Activated naive CD4-positive, alpha-beta T cell treated with anti-CD3 and anti-CD28 coated beads, Interleukin-2, amount 10 ng/mL, durations not matched to agents 7 days and 5 days (primary cell): ENCODE measurements around the gene DPH1.
"Not testable (repeated sequence)": the region's sequence is repeated elsewhere in the genome, so short reads cannot be mapped to it uniquely, and the experiment has no call there.

Source experiments
- CTCF ChIA-PET: fragments of 350-600 bp; sonication (Branson Sonifier 250); formaldehyde crosslinking; loops from one replicate; lab custom pipeline; 2021; ENCODE audit warnings: antibody characterized with exemption; lab: Charles Lee
- DNase-seq: peaks from one replicate; pipeline ENCODE4 v3.0.0-alpha.2; 2020
- H3K27ac Mint-ChIP-seq: one replicate; pipeline ENCODE4 v1.8.0; 2021; ENCODE audit warnings: mild to moderate bottlenecking, moderate library complexity, mixed read lengths
- H3K27me3 Mint-ChIP-seq: one replicate; pipeline ENCODE4 v1.8.0; 2021; ENCODE audit warnings: mild to moderate bottlenecking, mixed read lengths
- H3K36me3 Mint-ChIP-seq: one replicate; pipeline ENCODE4 v1.8.0; 2021; ENCODE audit warnings: mixed read lengths
- H3K4me1 Mint-ChIP-seq: one replicate; pipeline ENCODE4 v1.8.0; 2021; ENCODE audit warnings: mixed read lengths
- H3K4me3 Mint-ChIP-seq: one replicate; pipeline ENCODE4 v1.8.0; 2021; ENCODE audit warnings: mild to moderate bottlenecking, moderate library complexity, mixed read lengths
- H3K9me3 Mint-ChIP-seq: one replicate; pipeline ENCODE4 v1.8.0; 2021; ENCODE audit warnings: mixed read lengths

DPH1 gene

GRCh38 chr17:2029911-2030778, at the start of gene DPH1:
DPH1 (plus strand) TSS chr17:2030153; CDS start chr17:2030170, 17 bp downstream.
- H3K4me1 Mint-ChIP-seq = peaks cover 31% of the 10 kb centered on the region
- CTCF ChIA-PET = interaction anchor here (0.6 kb wide), 2 partner anchors 56 to 205 kb away, joined by 3 read pairs; no protein-coding TSS in a partner anchor
- peak; percentile 90 for DNase-seq
- peak within 1 kb of the TSS; percentile 87 for H3K27ac Mint-ChIP-seq
- H3K9me3 Mint-ChIP-seq = no peaks in the 10 kb centered on the region
- peaks cover 51% of the 10 kb centered on the region for H3K27me3 Mint-ChIP-seq
- H3K4me3 Mint-ChIP-seq = peak within 1 kb of the TSS; percentile 95
- peaks cover 2% of the 10 kb centered on the region for H3K36me3 Mint-ChIP-seq

DNA sequence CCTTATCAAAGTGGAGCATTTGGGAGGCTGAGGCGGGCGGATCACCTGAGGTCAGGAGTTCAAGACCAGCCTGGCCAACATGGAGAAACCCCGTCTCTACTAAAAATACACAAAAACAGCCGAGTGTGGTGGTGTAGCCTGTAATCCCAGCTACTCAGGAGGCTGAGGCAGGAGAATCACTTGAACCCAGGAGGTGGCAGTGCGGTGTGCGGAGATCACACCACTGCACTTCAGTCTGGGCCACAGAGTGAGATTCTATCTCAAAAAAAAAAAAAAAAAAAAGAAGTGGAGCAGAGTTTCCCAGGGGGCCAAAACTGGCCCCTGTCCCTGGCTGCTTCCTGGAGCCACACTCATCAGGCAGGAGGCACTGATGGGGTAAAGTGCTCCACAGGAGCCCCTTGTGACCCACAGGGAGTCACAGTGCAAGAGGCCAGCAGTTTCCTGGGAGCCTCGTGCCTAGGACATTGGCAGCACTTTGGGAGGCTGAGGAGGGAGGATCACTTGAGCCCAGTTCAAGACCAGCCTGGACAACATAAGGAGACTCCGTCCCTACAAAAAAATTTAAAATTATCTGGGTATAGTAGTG, 49.2 kb upstream of the DPH1 start:
- Mint-ChIP-seq H3K9me3 (no peaks in the 10 kb centered on the region), H3K4me3 (no peak overlapping the region), H3K36me3 (no peaks in the 10 kb centered on the region), H3K27ac (no peak overlapping the region), H3K4me1 (peaks cover 17% of the 10 kb centered on the region), H3K27me3 (peaks cover 83% of the 10 kb centered on the region)
- no peak for DNase-seq
- CTCF ChIA-PET = no interaction called here

GRCh38 chr17:1982793-1983366, 47.1 kb upstream of the DPH1 start:
- CTCF ChIA-PET, H3K27ac Mint-ChIP-seq, DNase-seq: not testable (repeated sequence)

GRCh38 chr17:1985093-1985492, 44.9 kb upstream of the DPH1 start:
- H3K4me3 Mint-ChIP-seq = no peak overlapping the region
- peaks cover 63% of the 10 kb centered on the region for H3K27me3 Mint-ChIP-seq
- CTCF ChIA-PET = no interaction called here
- H3K9me3 Mint-ChIP-seq = no peaks in the 10 kb centered on the region
- no peaks in the 10 kb centered on the region for H3K36me3 Mint-ChIP-seq
- DNase-seq = no peak
- H3K4me1 Mint-ChIP-seq = no peaks in the 10 kb centered on the region
- no peak overlapping the region for H3K27ac Mint-ChIP-seq

More at GRCh38 chr17:1982793-1983366, 47.1 kb upstream of the DPH1 start:
- peaks cover 70% of the 10 kb centered on the region for H3K27me3 Mint-ChIP-seq
- not testable (repeated sequence) for H3K4me1 Mint-ChIP-seq, H3K9me3 Mint-ChIP-seq, H3K36me3 Mint-ChIP-seq, H3K4me3 Mint-ChIP-seq

- Mint-ChIP-seq H3K27me3 (peaks cover 65% of the 10 kb centered on the region), H3K4me1 (no peaks in the 10 kb centered on the region), H3K27ac (no peak overlapping the region), H3K36me3 (no peaks in the 10 kb centered on the region), H3K4me3 (no peak overlapping the region), H3K9me3 (no peaks in the 10 kb centered on the region)
- no peak for DNase-seq
- CTCF ChIA-PET = no interaction called here
These were observed 44.3 kb upstream of the DPH1 start for GRCh38 chr17:1985686-1986085.

DNA sequence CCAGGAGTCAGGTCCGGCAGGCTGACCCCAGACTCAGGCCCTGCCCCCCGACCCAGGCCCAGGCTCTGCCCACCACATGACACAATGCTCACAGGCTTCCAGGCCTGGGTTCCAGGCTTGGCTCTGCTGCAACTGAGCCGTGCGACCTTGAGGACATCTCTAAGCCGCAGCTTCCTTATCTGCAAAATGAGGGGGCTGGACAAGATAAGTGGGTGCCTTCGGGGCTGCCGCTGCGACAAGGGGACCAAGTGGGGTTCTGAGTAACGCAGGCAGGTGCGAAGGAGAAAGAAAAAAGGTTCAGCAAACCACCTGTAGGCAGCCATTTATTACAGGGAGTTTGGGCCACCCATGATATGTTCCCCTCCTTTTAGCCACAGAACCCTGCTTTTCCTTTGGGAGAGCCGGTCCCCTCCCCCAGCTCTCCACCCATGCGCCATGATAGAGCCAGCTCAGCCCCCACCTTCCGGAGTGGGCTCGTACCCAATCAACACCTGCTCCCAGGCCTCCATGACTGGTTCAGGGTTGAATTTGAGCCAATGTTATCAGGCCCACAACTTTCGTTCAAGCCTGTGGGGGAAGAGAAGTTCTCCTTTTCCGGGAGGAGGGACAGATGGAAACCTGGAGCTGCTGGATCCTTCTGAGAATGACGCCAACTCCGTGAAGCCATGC, 43.0 kb upstream of the DPH1 start:
- no peak overlapping the region for H3K4me3 Mint-ChIP-seq
- peaks cover 67% of the 10 kb centered on the region for H3K27me3 Mint-ChIP-seq
- CTCF ChIA-PET = no interaction called here
- H3K9me3 Mint-ChIP-seq = no peaks in the 10 kb centered on the region
- no peak overlapping the region for H3K27ac Mint-ChIP-seq
- DNase-seq = no peak
- no peaks in the 10 kb centered on the region for H3K4me1 Mint-ChIP-seq
- no peaks in the 10 kb centered on the region for H3K36me3 Mint-ChIP-seq

DNA sequence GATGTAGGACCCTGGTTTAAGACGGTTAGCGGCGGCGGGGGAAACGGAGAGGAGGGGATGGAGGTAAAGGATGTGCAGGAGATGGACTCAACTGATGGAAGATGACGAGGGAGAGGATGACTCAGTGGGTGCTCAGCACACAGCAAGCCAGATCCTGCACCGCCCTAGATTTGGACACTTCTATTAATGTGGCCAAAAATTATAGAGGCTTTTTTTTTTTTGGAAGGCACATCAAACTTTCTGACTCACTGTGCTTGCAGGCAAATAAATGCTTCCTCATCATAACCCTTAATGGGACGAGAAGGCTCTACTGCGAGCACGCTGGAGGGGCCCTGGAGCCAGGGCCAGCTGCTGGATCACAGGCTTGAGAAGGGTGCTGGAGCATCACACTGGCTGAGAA, 40.8 kb upstream of the DPH1 start:
- no peak overlapping the region for H3K27ac Mint-ChIP-seq
- no peaks in the 10 kb centered on the region for H3K9me3 Mint-ChIP-seq
- no peaks in the 10 kb centered on the region for H3K36me3 Mint-ChIP-seq
- peaks cover 54% of the 10 kb centered on the region for H3K27me3 Mint-ChIP-seq
- CTCF ChIA-PET = no interaction called here
- no peak for DNase-seq
- no peaks in the 10 kb centered on the region for H3K4me1 Mint-ChIP-seq
- H3K4me3 Mint-ChIP-seq = no peak overlapping the region

DNA sequence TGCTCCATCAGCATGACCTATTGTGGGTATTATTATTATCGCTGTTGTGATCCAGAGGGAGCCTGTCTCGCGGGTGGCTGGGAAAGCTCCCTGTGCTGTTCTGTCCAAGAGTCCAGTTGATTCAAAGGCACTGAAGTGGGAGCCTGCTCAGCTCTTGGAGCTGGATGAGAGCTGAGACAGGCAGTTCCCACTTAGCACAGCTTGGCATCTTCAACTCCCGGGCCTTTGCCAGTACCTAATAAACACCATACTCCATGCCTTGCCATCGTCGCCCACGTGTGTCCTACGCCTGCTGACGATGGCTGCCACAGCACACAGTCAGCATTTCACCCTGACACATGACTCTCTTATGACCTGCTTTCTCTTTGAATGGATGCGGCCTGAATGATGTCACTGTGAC, 37.4 kb upstream of the DPH1 start:
- H3K4me3 Mint-ChIP-seq = no peak overlapping the region
- H3K4me1 Mint-ChIP-seq = no peaks in the 10 kb centered on the region
- H3K36me3 Mint-ChIP-seq = no peaks in the 10 kb centered on the region
- no peaks in the 10 kb centered on the region for H3K9me3 Mint-ChIP-seq
- no peak overlapping the region for H3K27ac Mint-ChIP-seq
- no peak for DNase-seq
- peaks cover 70% of the 10 kb centered on the region for H3K27me3 Mint-ChIP-seq
- CTCF ChIA-PET = no interaction called here

- no peaks in the 10 kb centered on the region for H3K36me3 Mint-ChIP-seq
- no peak for DNase-seq
- CTCF ChIA-PET = no interaction called here
- H3K9me3 Mint-ChIP-seq = no peaks in the 10 kb centered on the region
- H3K4me1 Mint-ChIP-seq = peaks cover 2% of the 10 kb centered on the region
- peaks cover 77% of the 10 kb centered on the region for H3K27me3 Mint-ChIP-seq
- H3K27ac Mint-ChIP-seq = no peak overlapping the region
- H3K4me3 Mint-ChIP-seq = no peak overlapping the region
These were observed 35.2 kb upstream of the DPH1 start for GRCh38 chr17:1994707-1995106.

- H3K4me1 Mint-ChIP-seq = peaks cover 2% of the 10 kb centered on the region
- H3K4me3 Mint-ChIP-seq = no peak overlapping the region
- peaks cover 80% of the 10 kb centered on the region for H3K27me3 Mint-ChIP-seq
- H3K9me3 Mint-ChIP-seq = no peaks in the 10 kb centered on the region
- CTCF ChIA-PET = no interaction called here
- H3K27ac Mint-ChIP-seq = no peak overlapping the region
- H3K36me3 Mint-ChIP-seq = no peaks in the 10 kb centered on the region
- no peak for DNase-seq
These were observed 34.5 kb upstream of the DPH1 start for GRCh38 chr17:1995321-1995892.

- peaks cover 2% of the 10 kb centered on the region for H3K4me1 Mint-ChIP-seq
- H3K27me3 Mint-ChIP-seq = peaks cover 80% of the 10 kb centered on the region
- H3K27ac Mint-ChIP-seq = no peak overlapping the region
- no peaks in the 10 kb centered on the region for H3K9me3 Mint-ChIP-seq
- no peaks in the 10 kb centered on the region for H3K36me3 Mint-ChIP-seq
- H3K4me3 Mint-ChIP-seq = no peak overlapping the region
- CTCF ChIA-PET = no interaction called here
- DNase-seq = no peak
These were observed 33.8 kb upstream of the DPH1 start for GRCh38 chr17:1995907-1996799.

DNA sequence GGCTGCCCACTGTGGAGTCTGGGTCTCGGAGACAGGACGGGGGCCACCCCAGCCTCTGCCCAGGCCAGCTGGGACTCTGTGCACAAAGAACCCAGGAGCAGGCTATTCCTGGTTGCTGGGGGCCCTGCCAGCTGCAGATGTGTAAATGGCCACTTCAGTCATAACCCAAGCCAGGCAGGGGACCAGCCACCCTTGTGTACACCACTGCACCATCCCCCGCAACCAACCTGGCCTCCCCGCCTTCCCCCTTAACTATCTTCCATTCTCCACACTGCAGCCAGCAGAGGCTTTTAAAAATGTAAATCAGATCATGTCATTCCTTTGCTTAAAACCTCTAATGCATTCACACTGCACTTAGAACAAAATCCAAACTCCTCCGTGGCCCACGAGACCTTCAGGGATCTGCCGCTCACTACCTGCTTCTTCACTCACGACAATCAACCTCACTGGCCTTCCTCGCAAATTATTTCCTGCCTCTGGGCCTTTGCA, 33.1 kb upstream of the DPH1 start:
- no peak overlapping the region for H3K27ac Mint-ChIP-seq
- no peaks in the 10 kb centered on the region for H3K36me3 Mint-ChIP-seq
- no peak for DNase-seq
- no peaks in the 10 kb centered on the region for H3K9me3 Mint-ChIP-seq
- H3K4me1 Mint-ChIP-seq = peaks cover 2% of the 10 kb centered on the region
- CTCF ChIA-PET = no interaction called here
- H3K4me3 Mint-ChIP-seq = no peak overlapping the region
- H3K27me3 Mint-ChIP-seq = peaks cover 77% of the 10 kb centered on the region

DNA sequence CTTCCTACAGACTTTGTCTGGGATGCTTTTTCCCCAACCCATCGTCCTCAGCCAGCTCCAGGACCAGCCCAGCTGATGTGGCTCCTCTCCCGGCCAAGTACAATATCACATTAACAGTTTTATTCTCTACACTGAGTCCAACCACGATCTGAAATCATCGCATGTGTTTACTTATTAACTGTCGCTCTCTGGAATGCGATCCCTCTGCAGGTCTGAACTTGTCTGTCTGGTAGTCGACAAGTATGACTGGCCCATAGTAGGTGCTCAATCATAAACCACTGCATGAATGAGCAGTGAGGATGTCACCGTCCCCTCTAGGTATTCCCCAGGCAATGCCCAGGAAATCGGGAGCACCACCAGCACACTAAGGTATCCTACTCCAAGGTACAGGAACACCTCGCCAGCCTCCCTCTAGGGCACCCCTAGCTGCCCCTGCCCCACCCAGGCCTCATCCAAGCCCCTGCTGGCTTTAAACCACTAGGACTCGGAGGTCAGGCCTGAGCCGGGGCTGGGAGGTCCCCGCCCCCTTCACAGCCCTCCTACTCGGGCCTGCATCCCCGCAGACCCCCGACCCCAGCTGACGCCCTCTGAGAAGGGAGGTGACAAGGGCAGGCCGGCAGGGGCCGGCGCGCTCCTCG, 32.5 kb upstream of the DPH1 start:
- no peak for DNase-seq
- H3K9me3 Mint-ChIP-seq = no peaks in the 10 kb centered on the region
- peaks cover 2% of the 10 kb centered on the region for H3K4me1 Mint-ChIP-seq
- no peaks in the 10 kb centered on the region for H3K36me3 Mint-ChIP-seq
- H3K4me3 Mint-ChIP-seq = no peak overlapping the region
- H3K27me3 Mint-ChIP-seq = peaks cover 76% of the 10 kb centered on the region
- no peak overlapping the region for H3K27ac Mint-ChIP-seq
- CTCF ChIA-PET = no interaction called here
